RKO (cell line): ENCODE measurements around the gene SCN2B.

Source experiments
- DNase-seq: peaks from one replicate; pipeline ENCODE4 v3.0.0-alpha.2; 2016; ENCODE audit warnings: low spot score

The SCN2B gene

DNA sequence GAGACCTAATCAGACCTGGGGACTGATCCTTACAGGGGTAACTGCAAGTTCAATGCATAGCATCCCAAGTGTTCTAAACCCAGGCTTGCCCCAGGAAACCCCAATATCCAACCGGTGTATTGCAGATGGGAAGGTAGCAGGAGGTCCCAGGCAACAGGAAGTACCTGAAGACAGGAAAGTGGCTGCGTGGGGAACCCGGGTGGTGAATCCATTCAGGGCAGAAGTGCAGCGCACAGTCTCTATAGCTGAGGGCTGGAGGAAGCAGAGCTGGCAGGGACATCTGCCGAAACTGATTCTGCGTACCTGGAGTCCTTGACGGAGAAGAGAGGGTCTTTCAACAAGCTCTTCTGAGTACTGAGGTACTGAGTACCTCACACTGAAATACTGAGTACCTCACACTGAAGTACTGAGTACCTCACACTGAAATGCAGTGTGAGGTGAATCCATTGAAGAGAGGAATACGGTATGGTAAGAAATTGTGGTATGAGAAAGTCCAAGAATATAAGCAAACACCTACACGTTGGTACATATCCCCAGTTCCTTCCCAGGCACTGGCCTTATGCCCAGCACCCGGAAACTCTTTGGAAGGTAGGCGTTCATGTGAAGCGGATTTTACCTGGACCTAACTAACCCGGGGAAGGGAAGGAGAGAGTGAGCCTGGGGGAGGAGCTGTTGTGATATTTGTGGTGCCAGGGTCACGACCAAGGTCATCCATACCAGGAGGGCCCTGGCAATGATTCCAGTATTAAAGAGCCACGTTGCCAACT is 43.9 kb downstream of the SCN2B start:
- DNase-seq = no peak

DNA sequence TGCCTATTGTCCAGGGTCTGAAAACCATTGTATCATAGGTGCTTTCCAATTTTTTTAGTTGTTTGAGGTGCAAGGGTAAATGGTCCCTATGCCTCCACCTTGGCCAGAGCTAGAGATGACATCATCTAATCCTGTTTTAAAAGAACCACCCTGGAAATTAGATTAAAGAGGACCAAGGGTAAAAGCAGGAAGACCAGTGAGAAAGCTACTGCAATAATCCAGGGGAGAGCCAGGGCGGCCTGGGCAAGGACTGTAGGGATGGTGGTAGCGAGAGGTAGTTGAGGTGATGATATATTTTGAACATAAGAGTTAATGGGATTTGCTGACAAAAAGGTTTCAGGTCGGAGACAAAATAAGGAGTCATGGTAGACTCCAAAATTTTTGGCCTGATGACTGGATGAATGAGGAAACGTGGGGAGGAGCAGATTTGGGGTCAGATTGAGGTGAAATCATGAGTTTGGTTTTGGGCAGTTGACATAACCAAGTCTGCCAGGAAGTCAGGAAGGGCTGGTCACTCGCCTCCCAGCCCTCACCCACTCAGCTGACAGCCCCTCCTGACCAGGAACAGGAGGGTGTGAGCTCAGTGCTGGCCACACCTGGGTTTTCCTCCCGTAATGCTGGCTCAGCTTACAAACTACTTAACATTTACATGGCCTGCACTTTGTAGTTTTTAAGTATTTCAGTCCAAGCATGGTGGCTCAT is 46.8 kb downstream of the SCN2B start:
- no peak for DNase-seq

DNA sequence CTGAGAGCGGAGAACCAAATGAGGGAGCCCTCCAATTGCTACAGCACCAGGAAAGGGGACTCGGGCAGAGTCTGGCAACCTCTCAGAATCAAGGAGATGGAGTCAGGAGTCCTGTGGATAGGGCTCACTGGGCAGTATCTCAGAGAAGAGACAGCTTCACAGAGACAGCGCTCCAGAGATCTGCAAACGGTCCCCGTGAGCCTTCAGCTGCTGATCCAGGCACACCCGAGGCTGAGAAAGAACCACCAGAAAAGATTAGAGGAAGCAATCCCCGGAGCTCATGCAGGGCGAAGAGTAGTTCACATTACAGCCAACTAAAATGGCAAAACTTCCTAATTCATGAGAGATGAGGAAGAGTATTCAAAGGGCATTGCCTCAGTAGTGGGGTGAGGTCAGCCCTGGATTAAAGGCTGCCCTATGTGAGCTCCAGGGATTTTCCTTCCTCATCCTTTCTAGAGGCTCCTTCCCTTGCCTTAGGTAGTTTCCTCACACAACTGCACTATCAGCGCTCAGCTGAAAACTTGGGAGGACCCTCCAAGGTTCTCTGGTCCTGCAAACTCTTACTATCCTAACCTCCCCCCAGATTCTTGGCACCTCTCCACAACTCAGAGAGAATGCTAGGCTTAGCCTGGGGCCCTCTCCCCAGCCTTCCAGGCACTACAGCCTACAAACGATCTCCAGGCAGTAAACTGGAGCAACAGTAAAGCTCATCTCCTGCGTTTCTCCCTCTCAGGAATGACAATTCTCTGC is 47.5 kb downstream of the SCN2B start:
- DNase-seq = no peak

DNA sequence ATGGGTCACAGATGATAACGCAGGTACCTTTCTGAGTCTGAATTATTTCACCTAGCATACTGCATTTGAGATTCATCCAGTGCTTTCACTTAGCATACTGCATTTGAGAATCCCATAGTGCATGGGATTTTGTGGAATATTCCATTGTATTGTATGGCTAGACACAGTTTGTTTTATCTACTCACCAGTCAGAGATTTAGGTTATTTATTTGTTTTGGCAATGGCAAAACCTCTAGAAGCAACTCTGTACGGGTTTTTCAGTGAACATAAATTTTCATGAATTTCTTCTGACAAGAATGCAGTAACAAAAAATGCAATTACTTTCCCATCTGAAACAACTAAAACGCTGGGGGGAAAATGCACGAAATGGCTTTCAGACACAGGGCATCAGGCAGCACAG is 48.1 kb downstream of the SCN2B start:
- no peak for DNase-seq

DNA sequence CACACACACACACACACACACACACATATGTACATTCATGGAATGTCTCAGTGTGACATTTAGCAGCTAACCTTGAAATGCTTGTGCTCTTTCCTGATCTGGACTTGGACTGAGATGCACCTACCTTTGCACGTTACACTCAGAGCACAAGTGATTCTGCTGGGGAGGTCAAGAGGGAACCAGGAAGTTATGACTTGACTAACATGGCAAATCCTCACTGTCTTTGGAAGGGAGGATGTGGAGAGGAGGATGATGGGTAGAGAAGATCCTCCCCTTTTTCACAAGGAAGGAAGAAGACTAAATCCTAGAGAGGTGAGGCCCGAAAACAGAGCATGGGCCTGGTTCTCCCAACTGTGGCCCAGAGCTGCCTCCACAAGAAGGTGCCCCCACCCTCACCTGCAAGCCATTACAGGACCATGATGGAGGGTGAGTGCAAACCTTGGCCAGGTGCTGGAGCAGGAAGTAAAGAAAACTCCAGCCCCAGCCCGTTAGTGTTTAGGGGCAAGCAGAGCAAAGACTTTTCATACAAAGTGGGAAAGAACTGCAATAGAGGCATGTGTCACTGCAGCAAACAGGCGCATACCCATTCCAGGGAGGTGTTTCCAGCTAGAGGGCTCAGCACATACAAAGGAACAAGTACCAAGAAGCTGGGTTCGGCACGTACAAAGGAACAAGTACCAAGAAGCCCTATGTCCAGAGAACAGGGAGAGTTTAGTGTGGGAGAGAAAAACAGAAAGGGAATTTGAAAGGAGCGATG is 50.2 kb downstream of the SCN2B start:
- peak; percentile 22 for DNase-seq

DNA sequence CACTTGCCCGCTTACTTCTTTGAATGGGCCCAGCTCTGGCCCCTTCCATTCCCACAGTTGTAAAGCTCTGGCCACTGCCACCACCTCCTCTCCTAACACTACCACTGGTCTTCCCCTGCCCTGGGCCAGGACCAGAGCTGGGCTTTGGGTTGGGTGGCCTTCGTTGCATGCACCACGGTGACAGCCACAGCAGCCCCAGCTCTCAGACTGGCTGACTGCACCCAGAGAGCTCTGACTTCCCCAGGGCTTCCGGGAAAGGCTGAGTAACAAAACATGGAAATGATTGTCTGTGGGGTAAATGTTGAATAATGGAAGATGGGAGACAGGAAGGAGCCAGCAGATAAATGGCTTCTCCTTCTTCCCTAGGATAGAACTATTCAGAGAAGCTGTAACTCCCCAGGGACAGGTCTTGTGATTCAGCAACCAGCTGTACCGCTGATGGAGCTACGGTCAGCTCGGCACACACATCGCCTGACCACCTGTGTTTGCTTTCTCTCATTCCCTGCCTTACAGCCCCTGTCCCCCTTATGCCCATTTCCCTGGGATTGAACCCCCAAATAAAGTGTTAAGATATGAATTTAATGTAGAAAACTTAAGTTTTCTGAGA is 51.4 kb downstream of the SCN2B start:
- DNase-seq = no peak

DNA sequence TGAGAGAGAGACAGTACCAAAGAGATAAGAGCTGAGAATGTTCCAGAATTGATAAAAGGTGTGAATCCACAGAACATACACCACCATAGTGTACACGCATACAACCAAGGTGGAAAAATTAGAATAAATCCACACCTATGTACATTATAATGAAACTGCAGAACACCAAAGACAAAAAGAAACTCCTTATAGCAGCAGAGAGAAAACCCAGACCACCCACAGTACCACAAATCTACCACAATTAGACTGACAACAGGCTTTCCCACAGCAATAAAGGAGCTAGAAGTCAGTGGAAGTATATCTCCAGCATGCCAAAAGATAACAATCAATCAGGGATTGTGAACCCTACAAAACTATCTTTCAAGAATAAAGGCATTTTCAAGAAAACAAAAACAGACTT is 55.6 kb downstream of the SCN2B start:
- DNase-seq = no peak

DNA sequence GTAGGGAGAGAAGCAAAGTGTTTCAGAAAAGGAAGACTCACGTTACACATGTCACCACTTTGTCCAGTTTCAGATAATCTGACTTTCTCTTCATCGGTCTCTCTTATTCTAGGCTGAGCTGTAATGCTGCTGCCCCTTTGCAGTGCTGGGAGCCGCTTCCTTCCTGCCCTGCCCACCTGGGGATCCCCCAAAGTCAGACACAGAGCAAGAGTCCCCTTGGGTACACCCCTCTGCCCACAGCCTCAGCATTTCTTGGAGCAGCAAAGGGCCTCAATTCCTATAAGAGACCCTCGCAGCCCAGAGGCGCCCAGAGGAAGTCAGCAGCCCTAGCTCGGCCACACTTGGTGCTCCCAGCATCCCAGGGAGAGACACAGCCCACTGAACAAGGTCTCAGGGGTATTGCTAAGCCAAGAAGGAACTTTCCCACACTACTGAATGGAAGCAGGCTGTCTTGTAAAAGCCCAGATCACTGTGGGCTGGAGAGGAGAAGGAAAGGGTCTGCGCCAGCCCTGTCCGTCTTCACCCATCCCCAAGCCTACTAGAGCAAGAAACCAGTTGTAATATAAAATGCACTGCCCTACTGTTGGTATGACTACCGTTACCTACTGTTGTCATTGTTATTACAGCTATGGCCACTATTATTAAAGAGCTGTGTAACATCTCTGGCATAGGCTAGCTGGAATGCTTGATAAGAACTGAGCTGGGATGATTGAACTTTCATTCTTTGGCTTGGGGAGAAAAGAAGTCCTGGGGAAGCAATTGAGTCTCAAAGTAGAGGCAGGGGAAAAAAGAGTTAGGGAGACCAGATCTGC is 58.4 kb downstream of the SCN2B start:
- no peak for DNase-seq

DNA sequence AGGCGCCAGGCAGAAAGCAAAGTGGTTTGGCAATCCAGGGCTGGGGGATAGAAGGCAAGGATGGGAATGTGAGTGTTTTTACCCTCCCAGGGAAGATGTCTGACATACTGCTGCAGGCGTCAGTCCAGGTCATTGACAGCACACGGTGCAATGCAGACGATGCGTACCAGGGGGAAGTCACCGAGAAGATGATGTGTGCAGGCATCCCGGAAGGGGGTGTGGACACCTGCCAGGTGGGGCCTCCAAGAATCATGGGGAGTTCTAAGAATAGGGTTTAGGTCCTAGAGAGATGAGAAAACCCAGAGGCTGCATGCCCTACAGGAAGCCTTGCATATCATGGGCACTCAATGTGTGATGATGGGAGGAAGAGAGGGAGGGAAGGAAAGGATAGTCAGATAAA is 61.4 kb downstream of the SCN2B start:
- DNase-seq = no peak

DNA sequence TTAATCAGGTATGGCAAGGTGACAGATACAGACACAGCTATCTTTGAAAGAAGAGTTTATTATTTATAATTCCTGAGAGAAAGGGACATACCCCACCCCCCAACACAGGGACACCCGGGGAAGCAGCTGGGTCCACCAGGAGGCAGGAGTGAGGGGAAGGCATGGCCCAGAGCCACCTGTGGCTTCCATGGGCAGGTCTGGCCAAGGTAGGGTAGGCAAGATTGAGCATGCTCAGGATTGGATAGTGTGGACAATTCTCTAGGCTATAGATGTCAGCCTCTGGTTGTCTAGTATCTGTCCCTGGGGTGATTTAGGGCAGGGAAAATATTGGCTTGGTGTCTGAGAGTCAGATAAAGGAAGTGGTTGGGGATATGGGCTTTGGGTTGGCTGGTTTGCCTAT is 62.2 kb downstream of the SCN2B start:
- no peak for DNase-seq

DNA sequence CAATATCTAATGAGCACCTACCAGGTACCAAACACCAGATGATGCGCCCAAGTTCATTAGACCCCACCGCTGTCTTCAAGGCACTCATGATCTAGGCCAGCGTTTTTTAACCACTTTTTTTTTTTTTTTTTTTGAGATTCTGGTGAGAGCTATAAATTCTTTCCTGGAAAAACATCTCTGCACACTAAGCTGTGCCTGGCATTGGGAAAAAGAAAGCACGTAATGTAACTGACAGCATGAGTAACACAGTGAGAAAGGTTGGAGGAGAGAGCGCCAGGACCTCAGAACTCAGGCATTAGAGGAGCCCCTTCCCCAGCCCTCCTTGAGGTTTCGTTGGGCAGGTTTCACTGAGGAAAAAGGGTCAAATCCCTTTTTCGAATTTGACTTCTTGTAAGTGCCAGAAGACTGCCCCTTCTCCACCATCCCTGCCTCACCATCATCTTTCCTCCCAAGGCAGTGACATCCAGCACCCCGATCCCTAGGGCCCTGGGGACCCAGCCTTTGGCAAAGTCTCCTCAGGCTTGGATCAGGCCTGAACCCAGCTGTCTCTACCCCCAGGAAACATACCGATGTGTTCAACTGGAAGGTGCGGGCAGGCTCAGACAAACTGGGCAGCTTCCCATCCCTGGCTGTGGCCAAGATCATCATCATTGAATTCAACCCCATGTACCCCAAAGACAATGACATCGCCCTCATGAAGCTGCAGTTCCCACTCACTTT is 63.6 kb downstream of the SCN2B start:
- no peak for DNase-seq
